Tibial artery (tissue), 4 donors: ENCODE measurements around the gene OPRL1.
A peak's percentile ranks its signal among the peaks of the same experiment; 100 is the strongest.

Experiments used
- DNase-seq, 2 donors: peaks; one replicate each; pipeline ENCODE4 v3.0.0-alpha.2; 2019
- H3K27ac ChIP-seq, 2 donors: fragments of 200-600 bp; sonication (generic) in 1 of 2; 1 replicate in 1 of 2; 2 replicates in 1 of 2; pipeline ENCODE4 v1.5.1; 2018 to 2019; ENCODE audit warnings: mild to moderate bottlenecking in 1 of 2
- H3K27me3 ChIP-seq, 2 donors: fragments of 200-600 bp; sonication (generic) in 1 of 2; one replicate each; pipeline versions ENCODE4 v1.5.1 to v1.6.0; 2016 to 2019
- H3K36me3 ChIP-seq, 3 donors: fragments of 200-600 bp; sonication (generic) in 2 of 3; one replicate each; pipeline ENCODE4 v1.5.1; 2016 to 2019; ENCODE audit warnings: mild to moderate bottlenecking in 2 of 3
- H3K4me1 ChIP-seq, 4 donors: fragments of 200-600 bp; sonication (generic) in 2 of 4; 1 replicate in 3 of 4; 2 replicates in 1 of 4; pipeline ENCODE4 v1.5.1; 2016 to 2019
- H3K4me3 ChIP-seq, 2 donors: fragments of 200-600 bp; sonication (generic) in 1 of 2; 1 replicate in 1 of 2; 2 replicates in 1 of 2; pipeline ENCODE4 v1.5.1; 2018 to 2019; ENCODE audit warnings: mild to moderate bottlenecking in 2 of 2
- H3K9me3 ChIP-seq, 3 donors: fragments of 200-600 bp; sonication (generic) in 1 of 3; one replicate each; pipeline ENCODE4 v1.5.1; 2016 to 2019
- intact Hi-C: fragments of 100-400 bp; cut with DNase I; formaldehyde crosslinking; loops from one replicate; pipeline ENCODE4 v1.15.0; 2023; ENCODE audit warnings: low total_unique reads
- TF ChIP-seq, protein P1 (sequence below), 2 experiments: fragments of 200-600 bp in 1 of 2; fragments of 450-650 bp in 1 of 2; IDR thresholded peaks; one replicate each; pipeline ENCODE4 v1.5.1; 2017 to 2019; ENCODE audit warnings: antibody characterized with exemption in 2 of 2, mild to moderate bottlenecking in 1 of 2, moderate library complexity in 1 of 2

Gene OPRL1

GRCh38 chr20:64067733-64068307 lies 12.1 kb upstream of the OPRL1 start:
- Histone ChIP-seq H3K9me3 (no peaks in the 10 kb centered on the region), H3K4me1 (peaks cover 0 to 24% (median 18%) of the 10 kb centered on the region in 4 donors), H3K4me3 (no peak overlapping the region), H3K27me3 (no peaks in the 10 kb centered on the region), H3K27ac (no peak overlapping the region), H3K36me3 (peaks cover 0 to 40% (median 8%) of the 10 kb centered on the region in 3 donors)
- no peak for DNase-seq
- intact Hi-C loops = no loop called here
- TF ChIP-seq, protein P1, sequence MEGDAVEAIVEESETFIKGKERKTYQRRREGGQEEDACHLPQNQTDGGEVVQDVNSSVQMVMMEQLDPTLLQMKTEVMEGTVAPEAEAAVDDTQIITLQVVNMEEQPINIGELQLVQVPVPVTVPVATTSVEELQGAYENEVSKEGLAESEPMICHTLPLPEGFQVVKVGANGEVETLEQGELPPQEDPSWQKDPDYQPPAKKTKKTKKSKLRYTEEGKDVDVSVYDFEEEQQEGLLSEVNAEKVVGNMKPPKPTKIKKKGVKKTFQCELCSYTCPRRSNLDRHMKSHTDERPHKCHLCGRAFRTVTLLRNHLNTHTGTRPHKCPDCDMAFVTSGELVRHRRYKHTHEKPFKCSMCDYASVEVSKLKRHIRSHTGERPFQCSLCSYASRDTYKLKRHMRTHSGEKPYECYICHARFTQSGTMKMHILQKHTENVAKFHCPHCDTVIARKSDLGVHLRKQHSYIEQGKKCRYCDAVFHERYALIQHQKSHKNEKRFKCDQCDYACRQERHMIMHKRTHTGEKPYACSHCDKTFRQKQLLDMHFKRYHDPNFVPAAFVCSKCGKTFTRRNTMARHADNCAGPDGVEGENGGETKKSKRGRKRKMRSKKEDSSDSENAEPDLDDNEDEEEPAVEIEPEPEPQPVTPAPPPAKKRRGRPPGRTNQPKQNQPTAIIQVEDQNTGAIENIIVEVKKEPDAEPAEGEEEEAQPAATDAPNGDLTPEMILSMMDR (IDR thresholded peaks at IDR 0.05) = no peak

DNA sequence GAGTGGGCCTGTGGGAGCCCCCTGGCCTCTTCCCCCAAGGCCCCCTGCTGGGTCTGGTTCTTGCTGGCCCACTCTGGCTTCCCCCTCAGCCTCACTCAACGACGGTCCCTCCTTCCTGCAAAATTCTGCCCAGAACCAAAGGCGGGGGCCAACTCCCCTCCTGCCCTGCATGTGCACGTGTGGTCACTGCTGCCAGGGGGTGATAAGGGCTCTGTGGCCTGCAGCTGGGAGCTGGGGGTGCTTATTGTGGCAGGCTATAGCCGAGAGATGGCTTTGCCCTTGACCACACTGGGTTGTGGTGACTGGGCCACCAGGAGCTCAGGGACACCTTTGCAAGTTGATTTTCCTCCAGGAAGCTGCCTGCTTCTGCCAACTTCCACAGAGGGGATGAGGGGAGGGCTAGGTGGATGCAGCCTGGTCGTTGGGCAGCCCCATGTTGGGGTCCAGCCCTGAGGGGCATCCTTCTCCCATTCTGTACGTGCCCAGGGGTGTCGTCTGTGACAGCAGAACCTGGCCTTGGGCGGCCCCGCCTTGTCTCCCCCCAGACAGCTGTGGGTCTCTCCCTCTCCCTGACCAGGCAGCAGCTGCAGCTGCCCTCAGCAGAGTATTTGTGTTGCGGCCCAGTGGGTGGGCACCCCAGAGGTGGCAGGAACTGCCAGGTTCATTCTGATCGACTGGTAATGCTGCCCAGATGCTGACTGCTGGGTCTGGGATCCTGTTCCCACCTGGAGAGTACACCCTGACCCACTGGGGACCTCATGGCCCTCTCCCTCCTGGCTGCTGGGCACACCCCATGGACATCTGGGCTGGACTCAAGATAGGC lies 11.3 kb upstream of the OPRL1 start:
- intact Hi-C loops = no loop called here
- DNase-seq = no peak
- Histone ChIP-seq H3K27me3 (no peaks in the 10 kb centered on the region), H3K36me3 (peaks cover 0 to 48% (median 12%) of the 10 kb centered on the region in 3 donors), H3K9me3 (no peaks in the 10 kb centered on the region), H3K27ac (no peak overlapping the region), H3K4me1 (peaks cover 0 to 24% (median 18%) of the 10 kb centered on the region in 4 donors), H3K4me3 (no peak overlapping the region)
- TF ChIP-seq, protein P1 (IDR thresholded peaks at IDR 0.05) = no peak

- DNase-seq = no peak
- intact Hi-C loops = no loop called here
- TF ChIP-seq, protein P1 (IDR thresholded peaks at IDR 0.05) = no peak
- Histone ChIP-seq H3K4me3 (no peak overlapping the region), H3K36me3 (peaks cover 0 to 54% (median 18%) of the 10 kb centered on the region in 3 donors), H3K27me3 (no peaks in the 10 kb centered on the region), H3K27ac (no peak overlapping the region), H3K4me1 (peaks cover 0 to 17% (median 13%) of the 10 kb centered on the region in 4 donors), H3K9me3 (no peaks in the 10 kb centered on the region)
Measured at GRCh38 chr20:64069209-64069613, 10.7 kb upstream of the OPRL1 start.

- Histone ChIP-seq H3K27me3 (no peaks in the 10 kb centered on the region), H3K27ac (no peak overlapping the region), H3K4me3 (no peak overlapping the region), H3K4me1 (peaks cover 0 to 12% (median 8%) of the 10 kb centered on the region in 4 donors), H3K9me3 (no peaks in the 10 kb centered on the region), H3K36me3 (peaks cover 0 to 59% (median 23%) of the 10 kb centered on the region in 3 donors)
- intact Hi-C loops = no loop called here
- no peak for DNase-seq
- TF ChIP-seq, protein P1 (IDR thresholded peaks at IDR 0.05) = peak; percentile 35 to 56
Measured at GRCh38 chr20:64069614-64070243, 10.2 kb upstream of the OPRL1 start.

GRCh38 chr20:64070244-64070993 lies 9.5 kb upstream of the OPRL1 start:
- TF ChIP-seq, protein P1 (IDR thresholded peaks at IDR 0.05) = no peak
- DNase-seq = no peak
- H3K27me3 ChIP-seq = no peaks in the 10 kb centered on the region
- H3K27ac ChIP-seq = no peak overlapping the region
- H3K36me3 ChIP-seq = peaks cover 0 to 63% (median 30%) of the 10 kb centered on the region in 3 donors
- intact Hi-C loops = no loop called here
- H3K9me3 ChIP-seq = no peaks in the 10 kb centered on the region
- no peak overlapping the region for H3K4me3 ChIP-seq
- peaks cover 0 to 12% (median 5%) of the 10 kb centered on the region in 4 donors for H3K4me1 ChIP-seq
